Measurements from ENCODE around the gene MACROD2. TPM values are rescaled to one million over a fixed set of nuclear protein-coding genes. Genes with fewer than 3 reads are reported as not detected.

MACROD2 gene
- polyA plus RNA-seq, 1 donor (not counting 4 experiments of a cell fraction or from before 2014, with no cell fraction given) = 0.71 TPM

DNA sequence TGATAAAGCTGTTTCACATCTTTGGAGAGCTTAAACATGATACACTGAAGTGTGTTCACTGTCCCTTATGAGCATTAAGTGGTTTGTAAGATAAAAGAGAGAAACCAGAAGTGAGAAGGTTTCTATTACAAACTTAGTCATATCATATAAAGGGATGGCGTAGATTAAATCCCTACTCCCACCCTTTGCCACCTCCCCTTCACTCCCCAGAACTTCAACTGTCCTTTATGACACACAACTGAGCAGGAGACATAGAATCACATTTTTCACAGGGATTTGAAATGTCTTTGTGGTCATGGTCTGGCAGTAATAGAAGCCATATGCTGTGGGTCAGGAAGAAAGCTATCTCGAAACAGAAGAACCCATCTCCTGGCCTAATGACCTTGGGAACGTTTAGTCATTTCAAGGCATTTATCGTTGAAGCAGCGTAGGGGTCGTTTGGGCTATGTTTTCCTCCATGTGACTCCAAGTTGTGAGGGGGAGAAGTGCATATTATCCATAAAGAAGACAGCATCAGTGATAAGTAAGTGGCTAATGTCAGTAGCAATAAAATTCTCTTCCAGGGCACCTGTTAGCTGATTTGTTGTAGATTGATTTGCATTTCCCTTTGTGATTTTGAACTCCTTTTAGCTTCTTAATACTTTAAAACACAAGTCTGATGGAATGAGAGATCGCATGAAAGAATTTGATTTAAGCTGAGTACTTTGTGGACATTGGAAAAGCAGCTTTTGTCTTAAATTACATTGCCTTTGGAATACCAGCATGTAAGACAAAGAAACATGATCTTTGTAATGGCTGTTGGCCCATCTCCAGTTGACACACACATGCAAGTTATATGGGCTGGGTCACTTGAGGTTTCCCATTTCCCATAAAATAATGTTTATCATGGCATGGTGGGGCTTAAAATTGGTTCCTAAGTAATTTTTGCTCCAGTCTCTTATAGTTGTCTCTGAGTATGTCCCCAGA, 843.6 kb downstream of the MACROD2 start:
- Histone ChIP-seq H3K79me2 (ENCODE audit: control insufficient read depth, insufficient read depth, low read length) (no peaks in the 10 kb centered on the region), H3K9me1 (ENCODE audit: control insufficient read depth, extremely low read depth, insufficient read depth, low read length) (no peaks in the 10 kb centered on the region), H3K36me3 (ENCODE audit: control insufficient read depth in 2 of 2, extremely low read depth in 1 of 2, insufficient read depth in 2 of 2, low read length in 2 of 2) (no peaks in the 10 kb centered on the region), H2AFZ (ENCODE audit: control insufficient read depth, low read length) (no peak overlapping the region), H3K27ac (ENCODE audit: control insufficient read depth, insufficient read depth, low read length) (no peak overlapping the region), H4K20me1 (ENCODE audit: control insufficient read depth, extremely low read depth, insufficient read depth, low read length) (no peaks in the 10 kb centered on the region), H3K4me3 (ENCODE audit: control insufficient read depth in 2 of 3, extremely low read depth in 1 of 3, insufficient read depth in 2 of 3, low read depth in 1 of 3, low read length in 3 of 3) (no peak overlapping the region), H3K4me2 (ENCODE audit: control insufficient read depth, extremely low read depth, insufficient read depth, low read depth, low read length) (no peak overlapping the region), H3K9me3 (ENCODE audit: control insufficient read depth, low read depth, low read length) (no peaks in the 10 kb centered on the region), H3K4me1 (ENCODE audit: control insufficient read depth, extremely low read depth, insufficient read depth, low read length) (no peaks in the 10 kb centered on the region), H3K27me3 (ENCODE audit: control insufficient read depth, extremely low read depth, insufficient read depth, low read length) (no peaks in the 10 kb centered on the region), H3K9ac (ENCODE audit: control insufficient read depth, extremely low read depth, insufficient read depth, low read length) (no peak overlapping the region)
- TF ChIP-seq, protein P1, sequence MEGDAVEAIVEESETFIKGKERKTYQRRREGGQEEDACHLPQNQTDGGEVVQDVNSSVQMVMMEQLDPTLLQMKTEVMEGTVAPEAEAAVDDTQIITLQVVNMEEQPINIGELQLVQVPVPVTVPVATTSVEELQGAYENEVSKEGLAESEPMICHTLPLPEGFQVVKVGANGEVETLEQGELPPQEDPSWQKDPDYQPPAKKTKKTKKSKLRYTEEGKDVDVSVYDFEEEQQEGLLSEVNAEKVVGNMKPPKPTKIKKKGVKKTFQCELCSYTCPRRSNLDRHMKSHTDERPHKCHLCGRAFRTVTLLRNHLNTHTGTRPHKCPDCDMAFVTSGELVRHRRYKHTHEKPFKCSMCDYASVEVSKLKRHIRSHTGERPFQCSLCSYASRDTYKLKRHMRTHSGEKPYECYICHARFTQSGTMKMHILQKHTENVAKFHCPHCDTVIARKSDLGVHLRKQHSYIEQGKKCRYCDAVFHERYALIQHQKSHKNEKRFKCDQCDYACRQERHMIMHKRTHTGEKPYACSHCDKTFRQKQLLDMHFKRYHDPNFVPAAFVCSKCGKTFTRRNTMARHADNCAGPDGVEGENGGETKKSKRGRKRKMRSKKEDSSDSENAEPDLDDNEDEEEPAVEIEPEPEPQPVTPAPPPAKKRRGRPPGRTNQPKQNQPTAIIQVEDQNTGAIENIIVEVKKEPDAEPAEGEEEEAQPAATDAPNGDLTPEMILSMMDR (optimal IDR thresholded peaks at IDR 0.05 in 1 of 3, IDR thresholded peaks at IDR 0.05 in 1 of 3, conservative IDR thresholded peaks at IDR 0.05 in 1 of 3; ENCODE audit: extremely low read depth in 1 of 3, insufficient read depth in 2 of 3, low read length in 3 of 3) = no peak
- no peak for TF ChIP-seq EZH2 (IDR thresholded peaks at IDR 0.05; ENCODE audit: low read length)
- FAIRE-seq (peak; percentile 43), DNase-seq (ENCODE audit: low read depth, low spot score) (no peak)
- dilution Hi-C loops (cut with MboI; ENCODE audit: extremely low pct_ligation_motif_present, low sequenced_read_pairs) = no loop called here

DNA sequence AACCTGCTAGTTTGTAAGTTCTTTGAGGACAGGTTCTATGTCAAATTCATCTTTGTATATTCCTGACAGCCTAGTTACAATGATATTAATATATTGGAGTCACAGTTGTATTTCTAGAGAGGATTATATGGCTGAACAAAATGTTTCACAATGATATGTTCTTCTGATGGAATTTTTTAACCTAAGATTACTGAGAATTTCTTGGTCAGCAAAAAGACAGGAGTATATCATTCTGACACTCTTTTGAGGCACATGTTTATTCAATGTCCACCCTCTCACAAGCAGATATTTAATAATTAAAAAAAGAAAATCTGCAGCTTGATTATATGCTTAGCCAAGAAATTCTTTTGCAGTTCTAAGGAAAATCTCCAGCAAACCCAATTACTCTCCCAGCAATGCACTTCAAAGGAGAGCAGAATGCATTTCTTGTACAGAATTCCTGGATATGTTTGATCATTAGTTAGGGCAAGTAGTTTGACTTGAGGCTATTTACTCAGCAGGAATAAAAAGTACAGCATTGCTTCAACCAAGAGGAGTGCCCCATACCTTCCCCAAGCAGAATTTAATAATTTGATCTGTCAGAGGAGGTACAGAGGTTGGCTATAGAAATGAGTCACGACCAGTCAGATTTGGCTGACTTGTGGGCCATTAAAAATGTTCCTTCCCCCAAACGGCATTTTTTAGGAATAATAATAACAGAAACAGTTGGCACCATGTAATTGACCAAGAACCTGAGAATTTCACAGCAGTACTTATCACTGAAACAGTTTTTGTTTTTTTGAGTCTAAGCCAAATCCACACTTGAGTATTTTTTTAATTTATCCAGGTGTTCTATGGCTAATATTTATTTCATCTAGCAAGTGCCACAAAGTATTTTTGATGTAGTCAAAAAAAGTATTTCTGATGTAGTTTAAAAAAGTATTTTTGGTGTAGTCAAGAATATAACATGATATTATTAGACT, 850.2 kb downstream of the MACROD2 start:
- peak; percentile 58 for DNase-seq (ENCODE audit: low read depth, low spot score)

More for the DNA sequence above, 850.2 kb downstream of the MACROD2 start:
- no peak overlapping the region for H3K4me3 ChIP-seq (ENCODE audit: control insufficient read depth in 2 of 3, extremely low read depth in 1 of 3, insufficient read depth in 2 of 3, low read depth in 1 of 3, low read length in 3 of 3)
- H3K27me3 ChIP-seq (ENCODE audit: control insufficient read depth, extremely low read depth, insufficient read depth, low read length) = no peaks in the 10 kb centered on the region
- no peak overlapping the region for H3K9ac ChIP-seq (ENCODE audit: control insufficient read depth, extremely low read depth, insufficient read depth, low read length)
- peaks cover 18% of the 10 kb centered on the region for H3K4me1 ChIP-seq (ENCODE audit: control insufficient read depth, extremely low read depth, insufficient read depth, low read length)
- peak overlapping the region; percentile 67 for H3K4me2 ChIP-seq (ENCODE audit: control insufficient read depth, extremely low read depth, insufficient read depth, low read depth, low read length)
- H3K9me1 ChIP-seq (ENCODE audit: control insufficient read depth, extremely low read depth, insufficient read depth, low read length) = no peaks in the 10 kb centered on the region
- H3K79me2 ChIP-seq (ENCODE audit: control insufficient read depth, insufficient read depth, low read length) = no peaks in the 10 kb centered on the region
- no peak overlapping the region for H2AFZ ChIP-seq (ENCODE audit: control insufficient read depth, low read length)
- H3K36me3 ChIP-seq (ENCODE audit: control insufficient read depth in 2 of 2, extremely low read depth in 1 of 2, insufficient read depth in 2 of 2, low read length in 2 of 2) = no peaks in the 10 kb centered on the region
- H3K27ac ChIP-seq (ENCODE audit: control insufficient read depth, insufficient read depth, low read length) = peak overlapping the region; percentile 47
- TF ChIP-seq EZH2 (IDR thresholded peaks at IDR 0.05; ENCODE audit: low read length) = no peak
- TF ChIP-seq, protein P1 (optimal IDR thresholded peaks at IDR 0.05 in 1 of 3, IDR thresholded peaks at IDR 0.05 in 1 of 3, conservative IDR thresholded peaks at IDR 0.05 in 1 of 3; ENCODE audit: extremely low read depth in 1 of 3, insufficient read depth in 2 of 3, low read length in 3 of 3) = no peak
- peak; percentile 89 for FAIRE-seq
- dilution Hi-C loops (cut with MboI; ENCODE audit: extremely low pct_ligation_motif_present, low sequenced_read_pairs) = no loop called here
- no peaks in the 10 kb centered on the region for H3K9me3 ChIP-seq (ENCODE audit: control insufficient read depth, low read depth, low read length)
- H4K20me1 ChIP-seq (ENCODE audit: control insufficient read depth, extremely low read depth, insufficient read depth, low read length) = no peaks in the 10 kb centered on the region
